Myometrial cell (primary cell): ENCODE results near the gene KLK8. TPM values are rescaled to one million over a fixed set of nuclear protein-coding genes. Genes with fewer than 3 reads are reported as not detected.

Experiments
- total RNA-seq: library from RNA; depleted of rRNA; stranded (reverse); fragments of >200 nt; gene quantifications from 2 replicates; pipeline ENCODE4 v1.2.3, GENCODE V29; 2015

KLK8 gene, protein sequence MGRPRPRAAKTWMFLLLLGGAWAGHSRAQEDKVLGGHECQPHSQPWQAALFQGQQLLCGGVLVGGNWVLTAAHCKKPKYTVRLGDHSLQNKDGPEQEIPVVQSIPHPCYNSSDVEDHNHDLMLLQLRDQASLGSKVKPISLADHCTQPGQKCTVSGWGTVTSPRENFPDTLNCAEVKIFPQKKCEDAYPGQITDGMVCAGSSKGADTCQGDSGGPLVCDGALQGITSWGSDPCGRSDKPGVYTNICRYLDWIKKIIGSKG
- total RNA-seq: not detected in 2 replicates

DNA sequence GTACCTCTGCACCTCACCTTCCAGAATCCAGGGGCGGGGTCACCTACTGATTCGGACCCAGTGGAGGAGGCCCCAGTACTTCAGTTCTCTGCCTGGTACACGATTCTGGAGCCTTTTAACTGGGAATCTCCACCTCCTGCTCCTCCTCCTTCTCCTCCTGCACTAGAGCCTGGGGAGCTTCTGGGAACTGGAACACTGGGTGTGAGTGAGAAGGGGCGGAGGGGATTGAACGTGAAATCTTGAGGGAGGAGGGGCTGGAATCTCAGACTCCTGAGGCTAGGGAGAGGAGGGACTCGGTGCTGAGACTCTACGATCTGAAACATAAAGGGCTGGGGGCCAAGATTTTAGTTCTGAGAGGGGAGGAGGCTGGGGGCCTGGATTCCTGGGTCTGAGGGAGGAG is at the start of gene KLK8:
Gene KLK8 (minus strand): TSS at position 90 of the 400 bp plus-strand sequence. CDS start 437 bp downstream, outside the sequence.

DNA sequence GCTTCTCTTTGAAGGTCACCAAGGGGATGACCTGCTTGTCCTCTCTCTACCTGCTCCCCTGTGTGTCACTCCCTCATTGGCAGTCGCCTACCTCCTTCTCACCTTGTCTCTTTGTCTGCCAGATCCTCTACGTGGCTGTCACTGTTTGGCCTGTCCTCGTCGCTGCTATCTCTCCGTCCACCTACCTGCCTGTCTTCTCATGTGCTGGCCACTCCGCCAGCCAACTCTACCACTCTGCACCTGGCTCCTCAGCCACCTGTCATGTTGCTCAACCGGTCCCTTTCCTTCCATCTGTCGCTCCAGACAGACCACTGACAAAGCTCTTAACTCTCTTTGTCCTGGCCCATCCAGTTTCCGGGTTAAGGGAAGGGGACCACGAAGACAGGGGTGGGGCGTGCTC is 33.3 kb upstream of the KLK8 start, which contains the start of gene KLK12:
Gene KLK12 (minus strand): TSS at position 299 of the 400 bp plus-strand sequence. CDS start 381 bp downstream, outside the sequence.

DNA sequence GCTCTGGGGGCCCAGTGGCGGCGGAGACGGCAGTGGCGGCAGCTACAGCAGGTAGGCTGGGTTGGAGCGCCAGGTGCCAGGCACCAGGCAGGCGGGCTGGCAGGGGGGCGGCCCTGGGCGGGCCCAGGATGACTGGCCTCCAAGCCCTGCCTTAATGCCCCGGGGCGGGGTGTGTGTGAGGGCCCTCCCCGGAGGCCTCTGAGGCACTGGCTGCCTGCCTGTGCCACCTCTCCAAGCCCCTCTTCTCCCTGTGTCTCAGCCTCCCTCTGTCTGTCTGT is 25.1 kb upstream of the KLK8 start, which contains the start of gene KLK11:
Gene KLK11 (minus strand): TSS at position 63 of the 278 bp plus-strand sequence. CDS start 985 bp downstream, outside the sequence.

DNA sequence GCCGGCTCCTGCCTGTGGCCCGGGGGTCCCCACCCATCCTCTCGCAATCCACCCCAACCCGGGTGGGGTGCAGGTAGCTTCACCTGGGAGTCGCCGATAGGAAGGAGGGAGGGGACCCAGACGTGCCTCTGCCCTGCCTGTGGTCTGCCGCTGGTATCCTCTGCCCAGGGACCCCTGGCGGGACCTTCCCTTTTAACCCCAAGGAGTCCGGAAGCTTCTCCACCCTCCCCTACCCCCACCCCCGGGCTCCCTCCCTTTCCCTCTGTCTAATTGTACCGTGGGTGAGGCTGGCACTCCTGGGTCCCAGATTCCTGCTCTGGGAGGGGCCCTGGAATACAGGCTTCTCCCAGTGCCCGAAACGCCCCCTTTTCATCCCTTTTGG is 18.1 kb upstream of the KLK8 start, which contains the start of gene KLK10:
Gene KLK10 (minus strand): TSS at position 166 of the 382 bp plus-strand sequence. CDS start 579 bp downstream, outside the sequence.

DNA sequence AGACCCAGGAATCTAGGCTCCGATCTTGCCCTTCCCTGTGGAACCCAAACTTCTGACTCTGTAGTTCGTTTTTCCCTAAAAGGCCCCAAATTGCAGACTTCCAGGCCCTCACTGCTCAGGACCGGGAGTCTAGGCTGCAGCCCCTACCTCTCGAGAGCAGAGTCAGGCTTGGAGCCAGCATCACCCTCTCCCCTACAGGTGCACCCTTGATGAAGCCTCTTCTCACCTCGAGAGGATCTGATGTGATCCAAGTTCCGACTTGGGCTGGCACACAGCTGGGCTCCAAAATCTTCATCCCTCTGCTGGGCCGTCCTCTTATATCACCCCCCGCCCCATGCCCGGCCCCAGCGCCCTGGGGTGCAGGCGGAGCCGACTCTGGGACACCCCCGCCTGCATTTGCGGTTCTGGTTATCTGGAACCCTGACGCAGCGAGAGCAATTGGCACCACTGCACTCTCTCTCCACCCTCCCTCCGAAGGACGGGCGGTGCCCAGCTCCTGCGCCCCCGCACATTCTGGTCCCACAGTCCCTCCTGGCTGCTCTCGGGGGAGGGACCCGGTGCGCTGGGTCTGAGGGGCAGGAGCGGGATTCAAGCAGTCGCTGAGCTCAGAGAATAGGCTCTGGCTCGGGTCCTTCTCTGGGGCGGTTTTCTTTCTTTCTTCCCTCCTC is 17.6 kb downstream of the KLK8 start, which contains the start of gene KLK7:
Gene KLK7 (minus strand): TSS at position 293 of the 668 bp plus-strand sequence. CDS start 1,518 bp downstream, outside the sequence.

DNA sequence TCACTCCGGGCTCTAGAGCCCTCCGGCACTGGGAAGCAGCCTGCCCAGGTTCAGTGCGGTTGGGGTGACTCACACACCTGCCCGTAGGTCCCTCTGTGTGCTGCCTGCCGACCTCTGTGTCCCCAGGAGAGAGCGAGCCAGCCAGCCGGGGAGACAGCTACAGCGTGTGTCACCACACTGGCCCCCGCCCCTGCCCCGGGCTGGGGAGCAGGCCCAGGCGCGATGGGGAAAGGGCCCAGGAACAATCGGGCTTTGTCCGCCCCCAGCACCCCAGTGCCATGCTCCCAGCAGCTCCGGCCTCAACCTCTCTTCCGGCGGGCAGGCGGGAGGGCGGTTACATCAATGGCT is 32.0 kb downstream of the KLK8 start, which contains the start of gene KLK6:
Gene KLK6 (minus strand): TSS at position 179 of the 348 bp plus-strand sequence. CDS start 1,487 bp downstream, outside the sequence.

DNA sequence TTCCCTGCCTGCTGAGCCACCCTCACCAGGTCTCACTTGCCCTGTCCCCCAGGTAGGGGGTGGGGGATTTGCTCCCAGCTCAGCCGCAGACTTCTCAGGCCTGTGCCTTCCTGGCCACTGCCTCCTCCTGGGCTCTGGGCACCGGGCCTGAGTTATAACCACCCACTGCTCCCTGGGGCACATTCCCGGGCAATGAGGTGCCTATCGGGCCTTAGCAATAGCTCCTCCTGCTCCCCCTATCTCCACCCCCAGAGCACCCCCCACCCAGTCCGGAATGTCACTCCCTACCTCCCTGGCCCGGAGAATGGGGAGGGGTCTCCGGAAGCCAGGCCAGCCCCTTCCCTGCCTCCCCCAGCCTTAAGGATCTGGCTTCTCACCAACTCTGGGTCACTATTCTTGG is 48.5 kb downstream of the KLK8 start, which contains the start of gene KLK5:
Gene KLK5 (minus strand): TSS at position 129 of the 400 bp plus-strand sequence. CDS start 381 bp downstream, outside the sequence.

Other genes starting within 250 kb of the KLK8 start
- not detected in 2 replicates for gene GPR32, start 231.1 kb downstream of the KLK8 start, total RNA-seq
- gene ACP4, start 211.2 kb downstream of the KLK8 start, total RNA-seq: not detected in 2 replicates
- not detected in 2 replicates for gene KLK1, start 177.8 kb downstream of the KLK8 start, total RNA-seq
- gene KLK15, start 168.0 kb downstream of the KLK8 start, total RNA-seq: not detected in 2 replicates
- gene KLK3, start 146.7 kb downstream of the KLK8 start, total RNA-seq: not detected in 2 replicates
- not detected in 2 replicates for gene KLK2, start 128.2 kb downstream of the KLK8 start, total RNA-seq
- gene KLK4, start 90.2 kb downstream of the KLK8 start, total RNA-seq: not detected in 2 replicates
- gene KLK5, start 48.6 kb downstream of the KLK8 start, total RNA-seq: not detected in 2 replicates
- not detected in 2 replicates for gene KLK6, start 32.0 kb downstream of the KLK8 start, total RNA-seq
- not detected in 2 replicates for gene KLK7, start 17.7 kb downstream of the KLK8 start, total RNA-seq
- gene KLK10, start 18.1 kb upstream of the KLK8 start, total RNA-seq: not detected in 2 replicates
- not detected in 2 replicates for gene KLK11, start 25.0 kb upstream of the KLK8 start, total RNA-seq
- not detected in 2 replicates for gene KLK12, start 33.4 kb upstream of the KLK8 start, total RNA-seq
- not detected in 2 replicates for gene KLK13, start 63.5 kb upstream of the KLK8 start, total RNA-seq
- not detected in 2 replicates for gene KLK14, start 81.3 kb upstream of the KLK8 start, total RNA-seq
- gene CTU1, start 106.8 kb upstream of the KLK8 start, total RNA-seq: 9.4 and 9.8 TPM in 2 replicates
- gene SIGLEC9, start 123.3 kb upstream of the KLK8 start, total RNA-seq: 1.1 TPM in 1 of 2 replicates, not detected in the other
- gene SIGLEC7, start 140.7 kb upstream of the KLK8 start, total RNA-seq: not detected in 2 replicates
- not detected in 2 replicates for gene CD33, start 223.5 kb upstream of the KLK8 start, total RNA-seq
- not detected in 2 replicates for gene SIGLECL1, start 249.5 kb upstream of the KLK8 start, total RNA-seq